Stimulated activated CD8-positive, alpha-beta memory T cell treated with anti-CD3 and anti-CD28 coated beads, Interleukin-7, amount 100 ng/mL, for 4 hours (primary cell): ENCODE measurements around the gene RAD52.

ENCODE experiments used
- DNase-seq, 2 donors: peaks; one replicate each; pipeline ENCODE4 v3.0.0-alpha.2; 2020; ENCODE audit warnings: low read depth in 2 of 2

Gene RAD52

GRCh38 chr12:949453-950191 is at the start of gene RAD52:
Gene RAD52 (minus strand): TSS chr12:949694. CDS start chr12:933058, 16,636 bp downstream.
- peak; percentile 92 to 95 for DNase-seq

- DNase-seq = no peak
Observed at GRCh38 chr12:998020-998874, 48.8 kb upstream of the RAD52 start.

- no peak for DNase-seq
Observed at GRCh38 chr12:997505-997904, 48.0 kb upstream of the RAD52 start.

GRCh38 chr12:996881-997280 is 47.4 kb upstream of the RAD52 start:
- no peak for DNase-seq

- no peak for DNase-seq
Observed at GRCh38 chr12:992647-993046, 43.2 kb upstream of the RAD52 start.

- peak in 1 of 2 donors; percentile 8 for DNase-seq
Observed at GRCh38 chr12:991350-992333, 42.1 kb upstream of the RAD52 start.

GRCh38 chr12:990661-991349 is 41.3 kb upstream of the RAD52 start, which contains the start of gene ERC1:
Gene ERC1 (plus strand): TSS chr12:991223. CDS start chr12:1027904, 36,681 bp downstream.
- peak; percentile 53 to 80 for DNase-seq

GRCh38 chr12:989751-990660 is 40.5 kb upstream of the RAD52 start:
- DNase-seq = peak in 1 of 2 donors; percentile 20

- no peak for DNase-seq
Observed at GRCh38 chr12:989051-989450, 39.6 kb upstream of the RAD52 start.

GRCh38 chr12:988646-989045 is 39.2 kb upstream of the RAD52 start:
- DNase-seq = no peak

GRCh38 chr12:981961-982360 is 32.5 kb upstream of the RAD52 start:
- no peak for DNase-seq

GRCh38 chr12:981176-981828 is 31.8 kb upstream of the RAD52 start:
- DNase-seq = no peak

- no peak for DNase-seq
Observed at GRCh38 chr12:979349-979748, 29.9 kb upstream of the RAD52 start.

- no peak for DNase-seq
Observed at GRCh38 chr12:977156-977555, 27.7 kb upstream of the RAD52 start.

- DNase-seq = no peak
Observed at GRCh38 chr12:976644-977043, 27.1 kb upstream of the RAD52 start.

GRCh38 chr12:974271-974862 is 24.9 kb upstream of the RAD52 start:
- no peak for DNase-seq

- no peak for DNase-seq
Observed at GRCh38 chr12:971991-972390, 22.5 kb upstream of the RAD52 start.

GRCh38 chr12:969821-970220 is 20.3 kb upstream of the RAD52 start:
- DNase-seq = no peak

- DNase-seq = no peak
Observed at GRCh38 chr12:968545-968944, 19.1 kb upstream of the RAD52 start.
